Thoracic aorta (tissue), 2 donors: ENCODE data around the gene EGFL7. TPM values are rescaled to one million over a fixed set of nuclear protein-coding genes. Genes with fewer than 3 reads are reported as not detected.
A peak's percentile ranks its signal among the peaks of the same experiment; 100 is the strongest.
"Not testable (repeated sequence)": the region's sequence is repeated elsewhere in the genome, so short reads cannot be mapped to it uniquely, and the experiment has no call there.

Source experiments
- ATAC-seq: fragments of 150-250 bp; one replicate; pipeline ENCODE4 v1.8.0; 2017; ENCODE audit warnings: low read depth; ENCODE audit not compliant: insufficient number of reproducible peaks, low FRiP score
- DNase-seq: peaks from one replicate; pipeline ENCODE4 v3.0.0-alpha.2; 2020; ENCODE audit warnings: low spot score
- H3K27ac ChIP-seq, 2 donors: fragments of 200-600 bp; sonication (generic); 1 replicate in 1 of 2; 2 replicates in 1 of 2; pipeline ENCODE4 v1.5.1; 2016; ENCODE audit warnings: mild to moderate bottlenecking in 2 of 2, moderate library complexity in 2 of 2
- H3K27me3 ChIP-seq: fragments of 200-600 bp; sonication (generic); replicated peaks from 2 replicates; pipeline ENCODE4 v1.6.0; 2016; ENCODE audit warnings: mild to moderate bottlenecking; ENCODE audit not compliant: insufficient read depth
- H3K36me3 ChIP-seq: fragments of 200-600 bp; sonication (generic); one replicate; pipeline ENCODE4 v1.5.1; 2016
- H3K4me1 ChIP-seq, 2 donors: fragments of 200-600 bp; sonication (generic); 1 replicate in 1 of 2; 2 replicates in 1 of 2; pipeline versions ENCODE4 v1.5.1 to v1.6.0; 2016; ENCODE audit warnings: low read depth in 2 of 2, mild to moderate bottlenecking in 1 of 2; ENCODE audit not compliant: control insufficient read depth in 1 of 2
- H3K4me3 ChIP-seq: fragments of 200-600 bp; sonication (generic); 2 replicates; pipeline ENCODE4 v1.5.1; 2016; ENCODE audit warnings: mild to moderate bottlenecking
- H3K9me3 ChIP-seq: fragments of 200-600 bp; sonication (generic); 2 replicates; pipeline ENCODE4 v1.5.1; 2016
- total RNA-seq, 2 donors: library from RNA; depleted of rRNA; stranded (reverse); fragments of >200 nt; gene quantifications; one replicate each; pipeline versions ENCODE4 v1.1.0 to v1.2.3, GENCODE V29; 2016
- TF ChIP-seq, protein P1 (sequence below): fragments of 200-600 bp; sonication (generic); IDR thresholded peaks from one replicate; pipeline ENCODE4 v1.5.1; 2019; ENCODE audit warnings: antibody characterized with exemption

Gene EGFL7
- total RNA-seq, 2 donors from 2014 or later: 42.0 to 56.5 TPM

DNA sequence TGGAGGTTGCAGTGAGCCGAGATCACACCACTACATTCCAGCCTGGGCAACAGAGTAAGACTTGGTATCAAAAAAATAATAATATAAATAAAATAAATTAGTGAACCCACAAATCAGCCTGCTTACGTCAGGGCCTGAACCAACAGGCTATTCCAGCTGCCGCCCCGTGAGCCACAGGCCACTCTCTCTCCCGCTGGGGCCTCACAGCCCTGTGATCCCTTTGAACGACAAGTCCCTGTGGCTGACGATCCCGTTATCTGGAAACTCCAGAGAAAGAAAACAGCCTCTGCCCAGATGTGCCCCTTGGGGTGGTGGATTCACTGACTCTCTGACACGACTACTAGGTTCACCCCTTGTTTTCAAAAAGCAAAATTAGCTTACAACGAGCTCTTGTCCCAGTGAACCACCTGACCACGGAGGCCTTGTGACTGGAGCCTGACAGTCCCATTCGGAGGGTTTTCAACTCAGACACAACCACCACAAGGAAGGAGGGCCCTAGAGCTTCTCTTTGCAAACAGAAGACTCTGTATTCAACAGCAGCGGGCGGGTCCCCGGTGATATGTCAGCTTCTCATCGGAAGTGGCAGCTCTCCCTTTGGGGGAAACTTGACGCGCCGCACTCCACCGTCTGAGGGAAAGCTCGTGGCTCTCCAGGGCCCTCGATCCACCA is 45.3 kb downstream of the EGFL7 start:
- H3K4me3 ChIP-seq: no peak overlapping the region
- H3K4me1 ChIP-seq: peaks cover 8 to 12% of the 10 kb centered on the region in 2 donors

GRCh38 chr9:136709454-136710109 is 46.9 kb downstream of the EGFL7 start:
- H3K27me3 ChIP-seq: no peaks in the 10 kb centered on the region
- ATAC-seq (no peak), DNase-seq (no peak)
- no peaks in the 10 kb centered on the region for H3K9me3 ChIP-seq
- TF ChIP-seq, protein P1, sequence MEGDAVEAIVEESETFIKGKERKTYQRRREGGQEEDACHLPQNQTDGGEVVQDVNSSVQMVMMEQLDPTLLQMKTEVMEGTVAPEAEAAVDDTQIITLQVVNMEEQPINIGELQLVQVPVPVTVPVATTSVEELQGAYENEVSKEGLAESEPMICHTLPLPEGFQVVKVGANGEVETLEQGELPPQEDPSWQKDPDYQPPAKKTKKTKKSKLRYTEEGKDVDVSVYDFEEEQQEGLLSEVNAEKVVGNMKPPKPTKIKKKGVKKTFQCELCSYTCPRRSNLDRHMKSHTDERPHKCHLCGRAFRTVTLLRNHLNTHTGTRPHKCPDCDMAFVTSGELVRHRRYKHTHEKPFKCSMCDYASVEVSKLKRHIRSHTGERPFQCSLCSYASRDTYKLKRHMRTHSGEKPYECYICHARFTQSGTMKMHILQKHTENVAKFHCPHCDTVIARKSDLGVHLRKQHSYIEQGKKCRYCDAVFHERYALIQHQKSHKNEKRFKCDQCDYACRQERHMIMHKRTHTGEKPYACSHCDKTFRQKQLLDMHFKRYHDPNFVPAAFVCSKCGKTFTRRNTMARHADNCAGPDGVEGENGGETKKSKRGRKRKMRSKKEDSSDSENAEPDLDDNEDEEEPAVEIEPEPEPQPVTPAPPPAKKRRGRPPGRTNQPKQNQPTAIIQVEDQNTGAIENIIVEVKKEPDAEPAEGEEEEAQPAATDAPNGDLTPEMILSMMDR: no peak
- H3K4me1 ChIP-seq: peaks cover 8 to 13% of the 10 kb centered on the region in 2 donors
- H3K27ac ChIP-seq: no peak overlapping the region
- H3K36me3 ChIP-seq: no peaks in the 10 kb centered on the region
- H3K4me3 ChIP-seq: no peak overlapping the region

More for the DNA sequence above, 45.3 kb downstream of the EGFL7 start:
- Histone ChIP-seq H3K9me3 (no peaks in the 10 kb centered on the region), H3K27me3 (no peaks in the 10 kb centered on the region), H3K36me3 (no peaks in the 10 kb centered on the region), H3K27ac (no peak overlapping the region)
- DNase-seq: no peak
- ATAC-seq: no peak
- TF ChIP-seq, protein P1: no peak

DNA sequence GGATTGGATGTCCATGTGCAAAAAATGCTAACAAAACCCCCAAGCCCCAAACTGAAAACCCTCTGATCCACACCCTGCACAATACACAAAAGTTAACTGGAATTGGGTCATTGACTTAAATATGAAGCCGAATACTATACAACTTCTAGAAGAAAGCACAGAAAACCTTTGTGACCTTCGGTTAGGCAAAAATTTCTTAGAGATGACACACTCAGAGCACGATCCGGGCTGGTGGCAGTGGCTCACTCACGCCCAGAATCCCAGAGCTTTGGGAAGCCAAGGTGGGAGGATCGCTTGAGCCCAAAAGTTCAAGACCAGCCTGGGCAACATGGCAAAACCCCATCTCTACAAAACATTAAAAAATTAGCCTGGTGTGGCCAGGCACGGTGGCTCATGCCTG is 47.8 kb downstream of the EGFL7 start:
- ATAC-seq (no peak), DNase-seq (no peak)
- H3K4me1 ChIP-seq: peaks cover 8 to 13% of the 10 kb centered on the region in 2 donors

GRCh38 chr9:136711219-136711648 is 48.5 kb downstream of the EGFL7 start:
- not testable (repeated sequence) for H3K4me3 ChIP-seq, H3K27ac ChIP-seq, DNase-seq, H3K36me3 ChIP-seq, H3K9me3 ChIP-seq, ATAC-seq, H3K27me3 ChIP-seq
- peaks cover 8 to 13% of the 10 kb centered on the region in 2 donors for H3K4me1 ChIP-seq

More for the DNA sequence above, 47.8 kb downstream of the EGFL7 start:
- TF ChIP-seq, protein P1: no peak
- Histone ChIP-seq H3K36me3 (no peaks in the 10 kb centered on the region), H3K27me3 (no peaks in the 10 kb centered on the region), H3K9me3 (no peaks in the 10 kb centered on the region), H3K4me3 (no peak overlapping the region), H3K27ac (no peak overlapping the region)

DNA sequence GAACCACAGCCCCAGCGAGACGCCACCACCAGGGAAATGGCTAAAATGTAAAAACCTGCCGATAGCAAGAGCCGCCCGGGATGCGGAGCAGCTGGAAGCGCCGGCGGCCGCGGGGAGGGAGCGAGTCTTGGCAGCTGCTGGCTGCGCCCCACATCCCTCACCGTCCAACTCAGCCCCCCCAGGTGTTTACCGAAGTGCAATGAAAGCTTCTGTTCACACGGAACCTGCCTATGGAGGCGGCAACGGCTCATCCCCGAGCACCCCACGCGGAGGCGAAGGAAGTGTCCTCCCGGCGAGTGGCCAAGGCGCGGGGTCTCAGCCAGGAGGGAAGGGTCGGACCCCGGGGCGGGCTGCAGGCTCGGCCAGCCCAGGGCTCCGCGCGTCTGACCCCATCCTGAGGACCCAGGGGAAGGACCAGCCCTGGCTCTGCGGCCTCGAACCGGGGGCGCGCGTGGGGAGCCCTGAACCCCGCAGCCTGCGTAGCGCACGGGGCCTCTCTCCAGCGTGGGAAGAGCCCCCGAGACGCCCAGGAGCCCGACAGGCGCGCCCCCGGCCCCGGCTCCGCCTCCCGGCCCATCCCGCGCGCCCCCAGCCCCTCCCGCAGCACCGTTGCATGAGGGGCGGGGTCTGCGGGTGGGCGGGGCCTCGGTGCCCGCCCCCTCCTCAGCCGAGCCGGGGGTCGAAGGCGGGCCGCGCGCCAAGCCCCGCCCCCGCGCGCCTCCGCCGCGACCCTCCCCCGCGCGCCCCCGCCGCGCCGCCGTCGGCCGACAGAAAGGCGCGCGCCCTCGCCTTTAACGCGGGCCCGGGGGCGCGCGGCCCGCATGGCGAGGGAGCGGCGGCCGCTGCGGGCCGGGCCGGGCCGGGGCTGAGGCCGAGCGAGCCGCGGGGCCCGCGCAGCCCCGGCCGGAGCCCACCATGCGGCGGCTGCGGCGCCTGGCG is 49.3 kb downstream of the EGFL7 start, which contains the start of gene DIPK1B:
DIPK1B (plus strand) TSS at position 822 of the 939 bp plus-strand sequence; CDS start at position 916, 94 bp downstream.
- no peaks in the 10 kb centered on the region for H3K27me3 ChIP-seq
- no peak within 1 kb of the TSS for H3K27ac ChIP-seq
- no peak for DNase-seq

More for the DNA sequence above, 49.3 kb downstream of the EGFL7 start, which contains the start of gene DIPK1B:
- peaks cover 8 to 13% of the 10 kb centered on the region in 2 donors for H3K4me1 ChIP-seq
- ATAC-seq: no peak
- no peaks in the 10 kb centered on the region for H3K36me3 ChIP-seq
- H3K4me3 ChIP-seq: peak within 1 kb of the TSS; percentile 47
- no peaks in the 10 kb centered on the region for H3K9me3 ChIP-seq
- TF ChIP-seq, protein P1: no peak
